Tibial artery (tissue), 4 donors: ENCODE data around the gene VAMP1.
A peak's percentile ranks its signal among the peaks of the same experiment; 100 is the strongest.

Experiments used
- DNase-seq, 2 donors: peaks; one replicate each; pipeline ENCODE4 v3.0.0-alpha.2; 2019
- H3K27ac ChIP-seq, 2 donors: fragments of 200-600 bp; sonication (generic) in 1 of 2; 1 replicate in 1 of 2; 2 replicates in 1 of 2; pipeline ENCODE4 v1.5.1; 2018 to 2019; ENCODE audit warnings: mild to moderate bottlenecking in 1 of 2
- H3K27me3 ChIP-seq, 2 donors: fragments of 200-600 bp; sonication (generic) in 1 of 2; one replicate each; pipeline versions ENCODE4 v1.5.1 to v1.6.0; 2016 to 2019
- H3K36me3 ChIP-seq, 3 donors: fragments of 200-600 bp; sonication (generic) in 2 of 3; one replicate each; pipeline ENCODE4 v1.5.1; 2016 to 2019; ENCODE audit warnings: mild to moderate bottlenecking in 2 of 3
- H3K4me1 ChIP-seq, 4 donors: fragments of 200-600 bp; sonication (generic) in 2 of 4; 1 replicate in 3 of 4; 2 replicates in 1 of 4; pipeline ENCODE4 v1.5.1; 2016 to 2019
- H3K4me3 ChIP-seq, 2 donors: fragments of 200-600 bp; sonication (generic) in 1 of 2; 1 replicate in 1 of 2; 2 replicates in 1 of 2; pipeline ENCODE4 v1.5.1; 2018 to 2019; ENCODE audit warnings: mild to moderate bottlenecking in 2 of 2
- H3K9me3 ChIP-seq, 3 donors: fragments of 200-600 bp; sonication (generic) in 1 of 3; one replicate each; pipeline ENCODE4 v1.5.1; 2016 to 2019
- intact Hi-C: fragments of 100-400 bp; cut with DNase I; formaldehyde crosslinking; loops from one replicate; pipeline ENCODE4 v1.15.0; 2023; ENCODE audit warnings: low total_unique reads
- TF ChIP-seq, protein P1 (sequence below), 2 experiments: fragments of 200-600 bp in 1 of 2; fragments of 450-650 bp in 1 of 2; IDR thresholded peaks; one replicate each; pipeline ENCODE4 v1.5.1; 2017 to 2019; ENCODE audit warnings: antibody characterized with exemption in 2 of 2, mild to moderate bottlenecking in 1 of 2, moderate library complexity in 1 of 2

The VAMP1 gene

DNA sequence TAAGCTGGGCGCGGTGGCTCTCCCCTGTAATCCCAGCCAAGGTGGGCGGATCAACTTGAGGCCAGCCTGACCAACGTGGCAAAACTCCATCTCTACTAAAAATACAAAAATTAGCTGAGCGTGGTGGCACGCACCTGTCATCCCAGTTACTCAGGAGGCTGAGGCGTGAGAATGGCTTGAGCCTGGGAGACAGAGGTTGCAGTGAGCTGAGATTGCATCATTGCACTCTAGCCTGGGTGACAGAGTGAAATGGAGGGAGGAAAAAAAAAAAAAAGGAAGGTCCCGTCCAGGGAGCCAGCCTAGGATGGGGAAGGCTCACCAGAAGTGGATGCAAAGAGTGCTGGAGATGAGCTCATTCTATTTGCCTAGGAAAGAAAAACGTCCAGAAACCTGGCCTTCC, 27.6 kb downstream of the VAMP1 start:
- peaks cover 11 to 81% (median 33%) of the 10 kb centered on the region in 3 donors for H3K36me3 ChIP-seq
- no peaks in the 10 kb centered on the region for H3K4me1 ChIP-seq
- H3K9me3 ChIP-seq, result no peaks in the 10 kb centered on the region
- no peak overlapping the region for H3K27ac ChIP-seq
- DNase-seq, result no peak
- TF ChIP-seq, protein P1, sequence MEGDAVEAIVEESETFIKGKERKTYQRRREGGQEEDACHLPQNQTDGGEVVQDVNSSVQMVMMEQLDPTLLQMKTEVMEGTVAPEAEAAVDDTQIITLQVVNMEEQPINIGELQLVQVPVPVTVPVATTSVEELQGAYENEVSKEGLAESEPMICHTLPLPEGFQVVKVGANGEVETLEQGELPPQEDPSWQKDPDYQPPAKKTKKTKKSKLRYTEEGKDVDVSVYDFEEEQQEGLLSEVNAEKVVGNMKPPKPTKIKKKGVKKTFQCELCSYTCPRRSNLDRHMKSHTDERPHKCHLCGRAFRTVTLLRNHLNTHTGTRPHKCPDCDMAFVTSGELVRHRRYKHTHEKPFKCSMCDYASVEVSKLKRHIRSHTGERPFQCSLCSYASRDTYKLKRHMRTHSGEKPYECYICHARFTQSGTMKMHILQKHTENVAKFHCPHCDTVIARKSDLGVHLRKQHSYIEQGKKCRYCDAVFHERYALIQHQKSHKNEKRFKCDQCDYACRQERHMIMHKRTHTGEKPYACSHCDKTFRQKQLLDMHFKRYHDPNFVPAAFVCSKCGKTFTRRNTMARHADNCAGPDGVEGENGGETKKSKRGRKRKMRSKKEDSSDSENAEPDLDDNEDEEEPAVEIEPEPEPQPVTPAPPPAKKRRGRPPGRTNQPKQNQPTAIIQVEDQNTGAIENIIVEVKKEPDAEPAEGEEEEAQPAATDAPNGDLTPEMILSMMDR (IDR thresholded peaks at IDR 0.05), result no peak
- intact Hi-C loops, result no loop called here
- H3K27me3 ChIP-seq, result no peaks in the 10 kb centered on the region
- no peak overlapping the region for H3K4me3 ChIP-seq

DNA sequence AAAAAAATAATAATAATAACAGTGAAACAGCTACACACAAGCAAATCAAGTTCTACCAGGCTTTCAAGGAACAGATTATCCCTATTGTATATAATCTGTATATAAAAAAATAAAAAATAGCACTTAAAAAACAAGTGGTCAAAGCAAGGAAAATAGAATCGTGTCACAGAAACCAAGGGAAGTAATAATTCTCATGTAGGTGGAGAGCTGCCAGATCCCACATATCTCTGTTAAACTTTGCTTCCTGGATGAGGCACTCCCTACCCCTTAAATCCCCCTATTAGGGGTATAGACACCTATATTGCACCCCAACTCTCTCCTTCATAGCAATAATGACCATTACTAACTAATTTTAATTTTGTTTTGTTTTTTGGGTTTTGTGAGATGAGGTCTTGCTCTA, 30.1 kb downstream of the VAMP1 start:
- H3K4me1 ChIP-seq, result no peaks in the 10 kb centered on the region
- H3K27me3 ChIP-seq, result no peaks in the 10 kb centered on the region
- no peak overlapping the region for H3K4me3 ChIP-seq
- no peak overlapping the region for H3K27ac ChIP-seq
- no peaks in the 10 kb centered on the region for H3K9me3 ChIP-seq
- no peak for DNase-seq
- TF ChIP-seq, protein P1 (IDR thresholded peaks at IDR 0.05), result no peak
- intact Hi-C loops, result no loop called here
- peaks cover 3 to 57% (median 9%) of the 10 kb centered on the region in 3 donors for H3K36me3 ChIP-seq

- Histone ChIP-seq H3K27ac (no peak overlapping the region), H3K4me3 (no peak overlapping the region), H3K27me3 (no peaks in the 10 kb centered on the region), H3K4me1 (no peaks in the 10 kb centered on the region), H3K36me3 (peaks cover 0 to 38% (median 8%) of the 10 kb centered on the region in 3 donors), H3K9me3 (no peaks in the 10 kb centered on the region)
- no peak for DNase-seq
- intact Hi-C loops, result no loop called here
- TF ChIP-seq, protein P1 (IDR thresholded peaks at IDR 0.05), result no peak
These were observed 32.1 kb downstream of the VAMP1 start for GRCh38 chr12:6438345-6438744.

DNA sequence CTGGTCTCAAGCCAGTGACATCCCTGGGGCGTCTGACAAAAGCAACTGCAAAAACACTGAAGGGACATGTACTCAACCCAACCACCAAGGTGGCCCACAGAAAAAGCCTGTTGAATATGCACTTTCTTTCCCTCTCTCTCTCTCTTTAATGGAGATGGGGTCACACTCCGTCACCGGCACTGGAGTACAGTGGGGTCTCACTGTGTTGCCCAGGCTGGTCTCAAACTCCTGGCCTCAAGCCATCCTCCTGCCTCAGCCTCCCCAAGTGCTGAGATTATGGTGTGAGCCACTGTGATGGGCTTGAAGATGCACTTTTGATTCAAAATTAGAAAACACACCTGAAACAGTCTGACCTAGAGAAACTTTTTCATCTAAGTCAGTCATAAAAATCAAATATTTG, 32.9 kb downstream of the VAMP1 start:
- no peak overlapping the region for H3K4me3 ChIP-seq
- TF ChIP-seq, protein P1 (IDR thresholded peaks at IDR 0.05), result no peak
- no peak for DNase-seq
- no peaks in the 10 kb centered on the region for H3K27me3 ChIP-seq
- peaks cover 0 to 30% (median 8%) of the 10 kb centered on the region in 3 donors for H3K36me3 ChIP-seq
- no peak overlapping the region for H3K27ac ChIP-seq
- no peaks in the 10 kb centered on the region for H3K4me1 ChIP-seq
- intact Hi-C loops, result no loop called here
- H3K9me3 ChIP-seq, result no peaks in the 10 kb centered on the region

DNA sequence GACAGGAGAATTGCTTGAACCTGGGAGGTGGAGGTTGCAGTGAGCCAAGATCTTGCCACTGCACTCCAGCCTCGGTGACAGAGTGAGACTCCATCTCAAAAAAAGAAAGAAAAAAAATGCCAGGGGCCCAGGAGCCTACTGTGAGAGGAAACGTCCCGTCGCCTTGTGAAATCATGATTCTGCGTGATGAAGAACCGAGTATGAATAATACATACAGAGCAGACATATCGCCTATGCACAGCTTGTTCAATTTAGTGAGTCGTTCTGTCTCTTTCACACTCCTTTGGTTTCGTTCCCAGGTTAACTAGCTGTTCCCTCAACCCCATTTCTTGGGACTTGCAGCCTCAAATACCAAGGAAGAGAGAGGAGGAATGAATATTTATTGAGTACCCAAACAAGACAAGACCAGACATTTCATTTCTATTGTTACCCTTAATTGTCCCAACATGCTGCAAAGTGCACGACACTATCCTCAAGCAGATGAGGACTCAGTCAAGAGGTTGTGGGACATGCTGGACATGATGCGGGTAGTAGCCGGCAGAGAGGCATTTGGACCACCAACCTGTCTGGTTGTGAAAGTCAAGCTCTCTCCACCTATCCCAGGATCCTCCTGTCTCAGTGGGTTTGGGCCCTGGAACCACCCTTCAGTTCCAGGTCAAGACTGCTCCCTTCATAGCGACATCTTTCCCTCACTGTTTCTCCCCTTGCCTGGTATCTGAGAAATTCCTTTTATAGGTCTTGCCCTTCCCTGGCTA, 34.3 kb downstream of the VAMP1 start:
- TF ChIP-seq, protein P1 (IDR thresholded peaks at IDR 0.05), result no peak
- peaks cover 0 to 5% (median 3%) of the 10 kb centered on the region in 4 donors for H3K4me1 ChIP-seq
- H3K27me3 ChIP-seq, result no peaks in the 10 kb centered on the region
- H3K27ac ChIP-seq, result no peak overlapping the region
- peaks cover 0 to 24% (median 8%) of the 10 kb centered on the region in 3 donors for H3K36me3 ChIP-seq
- peak in 1 of 2 donors; percentile 24 for DNase-seq
- no peak overlapping the region for H3K4me3 ChIP-seq
- no peaks in the 10 kb centered on the region for H3K9me3 ChIP-seq
- intact Hi-C loops, result no loop called here
